Testis (tissue), 3 donors: ENCODE measurements around the gene LARGE2. TPM values are rescaled to one million over a fixed set of nuclear protein-coding genes. Genes with fewer than 3 reads are reported as not detected.

Experiments used
- DNase-seq: peaks from one replicate; pipeline ENCODE4 v3.0.0-alpha.2; 2019
- H3K27ac ChIP-seq, 2 donors: fragments of 200-600 bp; sonication (generic); one replicate each; pipeline ENCODE4 v1.5.1; 2019
- H3K27me3 ChIP-seq: fragments of 200-600 bp; sonication (generic); one replicate; pipeline ENCODE4 v1.5.1; 2019
- H3K36me3 ChIP-seq: fragments of 200-600 bp; sonication (generic); one replicate; pipeline ENCODE4 v1.5.1; 2017; ENCODE audit warnings: low read depth; ENCODE audit errors: missing control alignments
- H3K4me1 ChIP-seq: fragments of 200-600 bp; sonication (generic); one replicate; pipeline ENCODE4 v1.5.1; 2019
- H3K4me3 ChIP-seq, 2 donors: fragments of 200-600 bp; sonication (generic); one replicate each; pipeline ENCODE4 v1.5.1; 2017 to 2019
- H3K9me3 ChIP-seq: fragments of 200-600 bp; sonication (generic); one replicate; pipeline ENCODE4 v1.5.1; 2017
- CTCF ChIP-seq, 3 experiments: fragments of 450-650 bp in 2 of 3; fragments of 200-600 bp in 1 of 3; sonication (generic) in 1 of 3; IDR thresholded peaks; one replicate each; pipeline ENCODE4 v1.5.1; 2016 to 2019; ENCODE audit warnings: antibody characterized with exemption in 3 of 3, mild to moderate bottlenecking in 2 of 3, moderate library complexity in 1 of 3
- POLR2A ChIP-seq: fragments of 450-650 bp; IDR thresholded peaks from one replicate; pipeline ENCODE4 v1.6.1; 2017; ENCODE audit warnings: antibody characterized with exemption, mild to moderate bottlenecking, moderate library complexity
- WGBS, 2 donors: methylation state at CpG; one replicate each; pipeline ENCODE4 v1.1.5; 2018; 5-methylcytosine and 5-hydroxymethylcytosine counted together
- intact Hi-C: fragments of 100-400 bp; cut with DNase I; formaldehyde crosslinking; loops from one replicate; pipeline ENCODE4 v1.15.1; 2023; ENCODE audit warnings: low total_unique reads
- polyA plus RNA-seq: library from polyadenylated mRNA; stranded (reverse); fragments of 350-450 nt; fragmentation: Illumina TruSeq; extraction: RNeasy Lipid Tissue Mini Kit (QIAGEN cat#74804); gene quantifications from one replicate; pipeline ENCODE4 v1.2.3, GENCODE V29; 2014; ENCODE audit warnings: low read depth, low replicate concordance; ENCODE audit not compliant: insufficient read depth
- total RNA-seq, 2 donors: library from RNA; depleted of rRNA; stranded (reverse); fragments of >200 nt; gene quantifications; one replicate each; pipeline ENCODE4 v1.2.3, GENCODE V29; 2016

The LARGE2 gene
- total and polyA plus RNA-seq, 3 donors from 2014 or later, result 2.1 to 4.7 (median 3.4) TPM

GRCh38 chr11:45939836-45940235 is 17.4 kb downstream of the LARGE2 start:
- DNase-seq, result no peak
- TF ChIP-seq POLR2A, result no peak
- TF ChIP-seq CTCF (IDR thresholded peaks at IDR 0.05), result no peak
- Histone ChIP-seq H3K36me3 (no peaks in the 10 kb centered on the region), H3K27me3 (no peaks in the 10 kb centered on the region), H3K4me3 (no peak overlapping the region), H3K27ac (no peak overlapping the region), H3K4me1 (no peaks in the 10 kb centered on the region), H3K9me3 (no peaks in the 10 kb centered on the region)
- intact Hi-C loops, result no loop called here
- 87 to 89% methylated on average over 2 of the region's 2 CpGs for WGBS, 2 donors

- no peaks in the 10 kb centered on the region for H3K27me3 ChIP-seq
- H3K9me3 ChIP-seq, result no peaks in the 10 kb centered on the region
- H3K4me1 ChIP-seq, result no peaks in the 10 kb centered on the region
- no peak overlapping the region for H3K27ac ChIP-seq
- no peaks in the 10 kb centered on the region for H3K36me3 ChIP-seq
- no peak for TF ChIP-seq POLR2A
- no peak for TF ChIP-seq CTCF (IDR thresholded peaks at IDR 0.05)
- H3K4me3 ChIP-seq, result no peak overlapping the region
- no peak for DNase-seq
- intact Hi-C loops, result no loop called here
- WGBS, 2 donors, result 90 to 95% methylated on average over 4 of the region's 4 CpGs
Measured at GRCh38 chr11:45941285-45941684, 18.8 kb downstream of the LARGE2 start.

- no peak for TF ChIP-seq POLR2A
- Histone ChIP-seq H3K36me3 (no peaks in the 10 kb centered on the region), H3K4me3 (no peak overlapping the region), H3K27me3 (no peaks in the 10 kb centered on the region), H3K27ac (no peak overlapping the region), H3K4me1 (peaks cover under 1% of the 10 kb centered on the region), H3K9me3 (no peaks in the 10 kb centered on the region)
- WGBS, 2 donors, result 94 to 98% methylated on average over 4 of the region's 4 CpGs
- no peak for DNase-seq
- intact Hi-C loops, result no loop called here
Measured at GRCh38 chr11:45942381-45942780, 19.9 kb downstream of the LARGE2 start.

GRCh38 chr11:45945397-45945999 is 23.0 kb downstream of the LARGE2 start:
- no peak for DNase-seq
- WGBS, 2 donors, result 47 to 55% methylated on average over 3 of the region's 3 CpGs
- Histone ChIP-seq H3K4me3 (no peak overlapping the region), H3K27ac (no peak overlapping the region), H3K36me3 (no peaks in the 10 kb centered on the region), H3K9me3 (no peaks in the 10 kb centered on the region), H3K27me3 (no peaks in the 10 kb centered on the region), H3K4me1 (peaks cover 8% of the 10 kb centered on the region)
- intact Hi-C loops, result no loop called here
- no peak for TF ChIP-seq CTCF (IDR thresholded peaks at IDR 0.05)
- TF ChIP-seq POLR2A, result no peak

- intact Hi-C loops, result no loop called here
- Histone ChIP-seq H3K27ac (no peak overlapping the region), H3K27me3 (no peaks in the 10 kb centered on the region), H3K4me3 (no peak overlapping the region), H3K36me3 (no peaks in the 10 kb centered on the region), H3K4me1 (peaks cover 8% of the 10 kb centered on the region), H3K9me3 (no peaks in the 10 kb centered on the region)
- 76 to 79% methylated on average over 1 of the region's 1 CpG for WGBS, 2 donors
- TF ChIP-seq CTCF (IDR thresholded peaks at IDR 0.05) (no peak), POLR2A (no peak)
- DNase-seq, result no peak
Measured at GRCh38 chr11:45947885-45948284, 25.4 kb downstream of the LARGE2 start.
